H1 (cell line): ENCODE measurements around the gene MBTPS2. TPM values are rescaled to one million over a fixed set of nuclear protein-coding genes. Genes with fewer than 3 reads are reported as not detected.

Experiments
- CTCF ChIA-PET: fragments of 300-600 bp; sonication (Branson Sonifier 250); formaldehyde crosslinking; loops from one replicate; lab custom pipeline; 2021; ENCODE audit not compliant: partially characterized antibody; lab: Charles Lee
- POLR2A ChIA-PET: fragments of 300-600 bp; sonication (Branson Sonifier 250); formaldehyde crosslinking; loops from one replicate; lab custom pipeline; 2021; ENCODE audit warnings: inconsistent platforms; ENCODE audit not compliant: partially characterized antibody; lab: Charles Lee
- DNase-seq, 2 experiments: peaks; one replicate each; pipeline versions ENCODE4 v3.0.0 to v3.0.0-alpha.2; 2010 to 2022; ENCODE audit warnings: low spot score in 2 of 2, low read depth in 1 of 2, mixed read lengths in 1 of 2
- FAIRE-seq: peaks from 2 replicates; lab custom pipeline; 2011; peaks lifted over from hg19 to GRCh38; lab: Jason Lieb, UNC
- H2AFZ ChIP-seq: 2 replicates; pipeline ENCODE4 v1.8.1; 2012; ENCODE audit warnings: low read length, inconsistent platforms
- H2AK5ac ChIP-seq: 2 replicates; pipeline ENCODE4 v1.6.1; 2013; ENCODE audit warnings: low read depth, low read length
- H2BK120ac ChIP-seq: replicated peaks from 2 replicates; pipeline ENCODE3; 2013; ENCODE audit warnings: low read depth, low read length, inconsistent platforms
- H2BK12ac ChIP-seq: 2 replicates; pipeline ENCODE4 v1.6.1; 2013; ENCODE audit warnings: low read depth, low read length
- H2BK15ac ChIP-seq: 2 replicates; pipeline ENCODE4 v1.6.1; 2013; ENCODE audit warnings: low read length
- H2BK20ac ChIP-seq: 2 replicates; pipeline ENCODE4 v1.6.1; 2013; ENCODE audit warnings: low read length
- H2BK5ac ChIP-seq: 2 replicates; pipeline ENCODE4 v1.6.1; 2013; ENCODE audit warnings: low read depth, low read length
- H3K14ac ChIP-seq: 2 replicates; pipeline ENCODE4 v1.6.1; 2013; ENCODE audit warnings: inconsistent platforms; ENCODE audit not compliant: insufficient read length
- H3K18ac ChIP-seq: 2 replicates; pipeline ENCODE4 v1.6.1; 2013; ENCODE audit warnings: low read length; ENCODE audit errors: extremely low read depth
- H3K23ac ChIP-seq: 2 replicates; pipeline ENCODE4 v1.6.1; 2013; ENCODE audit warnings: inconsistent platforms; ENCODE audit not compliant: insufficient read length
- H3K23me2 ChIP-seq: 2 replicates; pipeline ENCODE4 v1.6.1; 2013; ENCODE audit warnings: low read depth, low read length
- H3K27ac ChIP-seq: 2 replicates; pipeline ENCODE4 v1.6.1; 2011; ENCODE audit warnings: low read depth, low read length, inconsistent platforms
- H3K27me3 ChIP-seq, 4 experiments: replicated peaks in 1 of 4; 1 replicate in 1 of 4; 2 replicates in 3 of 4; pipeline versions ENCODE4 v1.6.1 to v1.8.1; 2011 to 2013; ENCODE audit warnings: low read length in 3 of 4, mild to moderate bottlenecking in 3 of 4, inconsistent platforms in 2 of 4, mixed read lengths in 2 of 4, moderate library complexity in 1 of 4; ENCODE audit not compliant: control insufficient read depth in 3 of 4, insufficient read depth in 3 of 4; ENCODE audit errors: extremely low read depth in 1 of 4
- H3K36me3 ChIP-seq, 4 experiments: 2 replicates each; pipeline versions ENCODE4 v1.6.1 to v1.8.1; 2011 to 2013; ENCODE audit warnings: mild to moderate bottlenecking in 4 of 4, low read length in 3 of 4, moderate library complexity in 2 of 4, control low read depth in 1 of 4, inconsistent platforms in 1 of 4; ENCODE audit not compliant: insufficient read depth in 4 of 4, control insufficient read depth in 2 of 4
- H3K4ac ChIP-seq: replicated peaks from 2 replicates; pipeline ENCODE3; 2013; ENCODE audit warnings: low read length, low read depth, mixed read lengths, inconsistent platforms; ENCODE audit not compliant: insufficient read length
- H3K4me1 ChIP-seq, 4 experiments: replicated peaks in 1 of 4; 1 replicate in 1 of 4; 2 replicates in 3 of 4; pipeline versions ENCODE4 v1.6.1 to v1.8.1; 2011 to 2013; ENCODE audit warnings: low read length in 3 of 4, inconsistent platforms in 2 of 4, mixed read lengths in 1 of 4; ENCODE audit not compliant: insufficient read depth in 4 of 4, control insufficient read depth in 3 of 4
- H3K4me2 ChIP-seq, 2 experiments: 2 replicates each; pipeline versions ENCODE4 v1.6.1 to v1.8.1; 2011 to 2013; ENCODE audit warnings: low read depth in 2 of 2, low read length in 2 of 2, control low read depth in 1 of 2, inconsistent platforms in 1 of 2, mild to moderate bottlenecking in 1 of 2; ENCODE audit not compliant: insufficient read depth in 1 of 2
- H3K4me3 ChIP-seq, 4 experiments: fragments of 200-600, 300-600 bp in 1 of 4; sonication (generic), shearing (Covaris generic), sonication (Bioruptor Twin) in 1 of 4; 2 replicates each; pipeline versions ENCODE4 v1.5.1 to v1.8.1; 2011 to 2016; ENCODE audit warnings: low read length in 4 of 4, low read depth in 3 of 4, control low read depth in 2 of 4, inconsistent platforms in 2 of 4, mild to moderate bottlenecking in 2 of 4, mixed read lengths in 1 of 4, moderate library complexity in 1 of 4; ENCODE audit not compliant: insufficient read depth in 2 of 4; ENCODE audit errors: extremely low read depth in 1 of 4
- H3K56ac ChIP-seq: replicated peaks from 2 replicates; pipeline ENCODE3; 2013; ENCODE audit warnings: low read depth, mild to moderate bottlenecking, mixed read lengths, low read length, inconsistent platforms; ENCODE audit not compliant: insufficient read length
- H3K79me1 ChIP-seq: 2 replicates; pipeline ENCODE4 v1.6.1; 2013; ENCODE audit warnings: low read depth, low read length, control low read depth
- H3K79me2 ChIP-seq, 2 experiments: 2 replicates each; pipeline versions ENCODE4 v1.6.1 to v1.8.1; 2012 to 2013; ENCODE audit warnings: low read length in 2 of 2, mild to moderate bottlenecking in 2 of 2, inconsistent platforms in 1 of 2; ENCODE audit not compliant: insufficient read depth in 2 of 2, control insufficient read depth in 1 of 2
- H3K9ac ChIP-seq, 4 experiments: replicated peaks in 1 of 4; 1 replicate in 1 of 4; 2 replicates in 3 of 4; pipeline versions ENCODE4 v1.6.1 to v1.8.1; 2011 to 2013; ENCODE audit warnings: low read depth in 3 of 4, low read length in 3 of 4, control low read depth in 2 of 4, mild to moderate bottlenecking in 2 of 4, moderate library complexity in 2 of 4, inconsistent platforms in 1 of 4; ENCODE audit errors: extremely low read depth in 1 of 4
- H3K9me3 ChIP-seq, 2 experiments: 2 replicates each; pipeline versions ENCODE4 v1.6.1 to v1.8.1; 2012 to 2013; ENCODE audit warnings: mild to moderate bottlenecking in 2 of 2, moderate library complexity in 2 of 2, control low read depth in 1 of 2, inconsistent platforms in 1 of 2, low read depth in 1 of 2, low read length in 1 of 2, mixed read lengths in 1 of 2; ENCODE audit not compliant: insufficient read depth in 2 of 2
- H4K20me1 ChIP-seq, 2 experiments: replicated peaks in 1 of 2; 2 replicates each; pipeline versions ENCODE3 to v1.8.1; 2011 to 2013; ENCODE audit warnings: inconsistent platforms in 2 of 2, low read length in 2 of 2, mild to moderate bottlenecking in 1 of 2; ENCODE audit not compliant: insufficient read depth in 2 of 2, control insufficient read depth in 1 of 2
- H4K5ac ChIP-seq: 2 replicates; pipeline ENCODE4 v1.6.1; 2013; ENCODE audit warnings: low read length, low read depth, mixed read lengths, inconsistent platforms; ENCODE audit not compliant: insufficient read length
- H4K8ac ChIP-seq: 2 replicates; pipeline ENCODE4 v1.8.0; 2013; ENCODE audit warnings: mild to moderate bottlenecking, moderate library complexity, low read length, inconsistent platforms; ENCODE audit not compliant: insufficient read depth; ENCODE audit errors: extremely low read depth
- H4K91ac ChIP-seq: replicated peaks from 2 replicates; pipeline ENCODE3; 2013; ENCODE audit warnings: low read length, mixed read lengths, inconsistent platforms; ENCODE audit not compliant: insufficient read length
- CBX8 ChIP-seq: fragments of 300-800, 300-1000 bp; sonication (generic); IDR thresholded peaks from 2 replicates; pipeline ENCODE4 v1.7.1; 2016; ENCODE audit warnings: low read depth, low read length, borderline replicate concordance
- CEBPB ChIP-seq: IDR thresholded peaks from 2 replicates; pipeline ENCODE4 v1.6.1; 2012; ENCODE audit warnings: low read depth, low read length
- CTBP2 ChIP-seq: IDR thresholded peaks from 2 replicates; pipeline ENCODE4 v1.7.0; 2011; ENCODE audit warnings: borderline replicate concordance, mild to moderate bottlenecking, moderate library complexity, mixed read lengths, low read length; ENCODE audit not compliant: insufficient read depth, insufficient read length
- EP300 ChIP-seq, 2 experiments: IDR thresholded peaks; 1 replicate in 1 of 2; 2 replicates in 1 of 2; pipeline ENCODE4 v1.6.1; 2011 to 2012; ENCODE audit warnings: low read depth in 2 of 2, low read length in 2 of 2, mild to moderate bottlenecking in 2 of 2, borderline replicate concordance in 1 of 2, inconsistent platforms in 1 of 2, moderate library complexity in 1 of 2
- MAFK ChIP-seq: IDR thresholded peaks from 2 replicates; pipeline ENCODE4 v1.6.1; 2012; ENCODE audit warnings: low read depth, mild to moderate bottlenecking, improper control_type of control experiment, low read length
- RXRA ChIP-seq: IDR thresholded peaks from 2 replicates; pipeline ENCODE4 v1.6.1; 2011; ENCODE audit warnings: low read depth, mild to moderate bottlenecking, low read length, moderate library complexity; ENCODE audit not compliant: insufficient read depth
- WGBS, 2 experiments: shearing (Covaris generic) in 1 of 2; methylation state at CpG; one replicate each; pipeline versions ENCODE4 v1.1.6 to v1.1.7; 2013 to 2015; ENCODE audit warnings: low lambda C conversion rate in 2 of 2, mixed read lengths in 2 of 2, inconsistent platforms in 1 of 2, low coverage in 1 of 2, missing lambda C conversion rate in 1 of 2; ENCODE audit not compliant: insufficient replicate concordance in 2 of 2, insufficient coverage in 1 of 2, insufficient read length in 1 of 2; ENCODE audit errors: extremely low coverage in 1 of 2, missing lambda C conversion rate in 1 of 2; 5-methylcytosine and 5-hydroxymethylcytosine counted together
- polyA plus RNA-seq, 7 experiments: library from polyadenylated mRNA; depleted of rRNA in 3 of 7; stranded (reverse) in 5 of 7; unstranded in 2 of 7; fragments of >200 nt in 5 of 7; fragments of 200-250 nt in 2 of 7; gene quantifications; 1 replicate in 5 of 7; 2 replicates in 1 of 7; 4 replicates in 1 of 7; pipeline versions ENCODE4 v1.2.1 to v1.2.3, GENCODE V29; 2011 to 2013; ENCODE audit warnings: missing spikeins in 2 of 7, mixed read lengths in 2 of 7
- total RNA-seq: library from RNA; stranded (reverse); fragmentation: NEBNext Ultra II Directional; extraction: Animal tissue kit (Norgen Biotek cat#: 25700); gene quantifications from 2 replicates; pipeline ENCODE4 v1.2.1, GENCODE V29; 2021
- TF ChIP-seq, protein P1 (sequence below): IDR thresholded peaks from 2 replicates; pipeline ENCODE4 v1.6.1; 2012; ENCODE audit warnings: low read length, inconsistent platforms

The MBTPS2 gene
- total and polyA plus RNA-seq, 2 of the 8 experiments (the other 6 are each of a cell fraction or from before 2014, with no cell fraction given) = 4.3 to 7.4 TPM

DNA sequence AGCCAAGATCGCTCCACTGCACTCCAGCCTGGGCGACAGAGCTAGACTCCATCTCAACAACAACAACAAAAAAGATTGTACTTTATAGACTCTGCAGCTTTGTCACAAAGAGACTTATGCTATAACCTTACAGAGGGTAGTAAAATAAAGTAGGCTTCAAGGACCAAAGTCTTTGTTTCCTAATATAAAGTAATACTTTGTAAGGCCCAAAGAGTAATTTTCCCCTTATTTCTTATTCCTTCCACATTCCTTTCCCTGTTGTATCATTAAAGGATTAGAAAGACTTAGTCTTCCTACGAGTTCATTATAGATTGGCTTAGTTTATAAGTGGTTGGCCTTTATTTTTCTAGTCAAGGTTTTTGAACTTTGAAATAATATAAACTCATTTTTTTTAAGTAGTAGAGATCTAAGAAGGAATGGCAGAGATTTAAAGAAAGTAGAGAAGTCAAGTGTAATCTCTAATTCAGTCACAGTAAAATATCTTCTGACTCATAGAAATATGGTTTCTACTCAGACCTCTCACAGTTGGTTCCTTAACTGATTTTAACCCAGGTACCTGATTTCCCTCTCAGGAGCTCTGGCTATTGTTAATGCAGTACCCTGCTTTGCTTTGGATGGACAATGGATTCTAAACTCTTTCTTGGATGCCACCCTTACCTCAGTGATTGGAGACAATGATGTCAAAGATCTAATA, 42.6 kb downstream of the MBTPS2 start:
- CTCF ChIA-PET = no interaction called here
- H2BK120ac ChIP-seq = no peak overlapping the region
- no peak for FAIRE-seq

More for the DNA sequence above, 42.6 kb downstream of the MBTPS2 start:
- Histone ChIP-seq H3K23me2 (no peaks in the 10 kb centered on the region), H3K14ac (no peak overlapping the region), H4K91ac (no peak overlapping the region), H3K56ac (no peak overlapping the region), H4K20me1 (no peaks in the 10 kb centered on the region), H2BK20ac (no peak overlapping the region), H3K27me3 (no peaks in the 10 kb centered on the region), H3K36me3 (no peaks in the 10 kb centered on the region), H3K9me3 (no peaks in the 10 kb centered on the region), H3K9ac (no peak overlapping the region), H2AFZ (no peak overlapping the region), H3K18ac (no peak overlapping the region), H3K4me3 (no peak overlapping the region), H3K4ac (no peak overlapping the region), H3K27ac (no peak overlapping the region), H3K79me1 (no peaks in the 10 kb centered on the region), H3K4me1 (no peaks in the 10 kb centered on the region), H2BK12ac (no peak overlapping the region), H2BK15ac (no peak overlapping the region), H2BK5ac (no peak overlapping the region), H4K8ac (no peak overlapping the region), H3K4me2 (no peak overlapping the region), H2AK5ac (no peak overlapping the region), H3K23ac (no peak overlapping the region), H4K5ac (no peak overlapping the region), H3K79me2 (no peaks in the 10 kb centered on the region)
- TF ChIP-seq EP300 (IDR thresholded peaks at IDR 0.05; ENCODE audit: borderline replicate concordance in 1 of 2, low read depth in 2 of 2, low read length in 2 of 2) (no peak), RXRA (no peak), CBX8 (no peak), MAFK (no peak), CEBPB (no peak), CTBP2 (no peak)
- TF ChIP-seq, protein P1, sequence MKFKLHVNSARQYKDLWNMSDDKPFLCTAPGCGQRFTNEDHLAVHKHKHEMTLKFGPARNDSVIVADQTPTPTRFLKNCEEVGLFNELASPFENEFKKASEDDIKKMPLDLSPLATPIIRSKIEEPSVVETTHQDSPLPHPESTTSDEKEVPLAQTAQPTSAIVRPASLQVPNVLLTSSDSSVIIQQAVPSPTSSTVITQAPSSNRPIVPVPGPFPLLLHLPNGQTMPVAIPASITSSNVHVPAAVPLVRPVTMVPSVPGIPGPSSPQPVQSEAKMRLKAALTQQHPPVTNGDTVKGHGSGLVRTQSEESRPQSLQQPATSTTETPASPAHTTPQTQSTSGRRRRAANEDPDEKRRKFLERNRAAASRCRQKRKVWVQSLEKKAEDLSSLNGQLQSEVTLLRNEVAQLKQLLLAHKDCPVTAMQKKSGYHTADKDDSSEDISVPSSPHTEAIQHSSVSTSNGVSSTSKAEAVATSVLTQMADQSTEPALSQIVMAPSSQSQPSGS = no peak
- WGBS, 2 experiments = 84% methylated on average over 3 of the region's 3 CpGs; no CpG with 5 or more reads in 1 of the 2 experiments
- no peak for DNase-seq
- POLR2A ChIA-PET = no interaction called here
